Measurements from ENCODE around the gene SERPINA1.
"Not testable (repeated sequence)": the region's sequence is repeated elsewhere in the genome, so short reads cannot be mapped to it uniquely, and the experiment has no call there.

SERPINA1 gene

GRCh38 chr14:94382716-94383596, 5.4 kb downstream of the SERPINA1 start:
- DNase-seq: no peak

GRCh38 chr14:94382099-94382715, 6.2 kb downstream of the SERPINA1 start:
- DNase-seq: no peak

GRCh38 chr14:94381149-94382030, 7.0 kb downstream of the SERPINA1 start:
- no peak for DNase-seq

GRCh38 chr14:94380225-94381148, 7.9 kb downstream of the SERPINA1 start:
- no peak for DNase-seq

GRCh38 chr14:94379291-94380224, 8.8 kb downstream of the SERPINA1 start:
- no peak for DNase-seq

GRCh38 chr14:94378527-94379290, 9.7 kb downstream of the SERPINA1 start:
- no peak for DNase-seq

GRCh38 chr14:94377866-94378470, 10.4 kb downstream of the SERPINA1 start:
- DNase-seq: no peak

GRCh38 chr14:94376976-94377865, 11.2 kb downstream of the SERPINA1 start:
- no peak for DNase-seq

GRCh38 chr14:94376108-94376975, 12.1 kb downstream of the SERPINA1 start:
- DNase-seq: no peak

- DNase-seq: no peak
These were observed 12.8 kb downstream of the SERPINA1 start for GRCh38 chr14:94375552-94376107.

GRCh38 chr14:94374749-94375260, 13.6 kb downstream of the SERPINA1 start:
- DNase-seq: no peak

- DNase-seq: no peak
These were observed 14.3 kb downstream of the SERPINA1 start for GRCh38 chr14:94374116-94374515.

GRCh38 chr14:94373708-94374107, 14.7 kb downstream of the SERPINA1 start:
- DNase-seq: no peak

- DNase-seq: no peak
These were observed 16.3 kb downstream of the SERPINA1 start for GRCh38 chr14:94372021-94372605.

GRCh38 chr14:94370524-94370910, 17.9 kb downstream of the SERPINA1 start:
- DNase-seq: no peak

GRCh38 chr14:94369766-94370523, 18.5 kb downstream of the SERPINA1 start:
- not testable (repeated sequence) for DNase-seq
